HTERT RPE-1 (cell line): ENCODE results near the gene TMEM54.

Experiments
- in situ Hi-C: fragments of 300-500 bp; cut with MboI; formaldehyde crosslinking; loops from 4 replicates; pipeline ENCODE4 v1.14.3; 2020; ENCODE audit warnings: low sequenced_read_pairs

TMEM54 gene, protein sequence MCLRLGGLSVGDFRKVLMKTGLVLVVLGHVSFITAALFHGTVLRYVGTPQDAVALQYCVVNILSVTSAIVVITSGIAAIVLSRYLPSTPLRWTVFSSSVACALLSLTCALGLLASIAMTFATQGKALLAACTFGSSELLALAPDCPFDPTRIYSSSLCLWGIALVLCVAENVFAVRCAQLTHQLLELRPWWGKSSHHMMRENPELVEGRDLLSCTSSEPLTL

DNA sequence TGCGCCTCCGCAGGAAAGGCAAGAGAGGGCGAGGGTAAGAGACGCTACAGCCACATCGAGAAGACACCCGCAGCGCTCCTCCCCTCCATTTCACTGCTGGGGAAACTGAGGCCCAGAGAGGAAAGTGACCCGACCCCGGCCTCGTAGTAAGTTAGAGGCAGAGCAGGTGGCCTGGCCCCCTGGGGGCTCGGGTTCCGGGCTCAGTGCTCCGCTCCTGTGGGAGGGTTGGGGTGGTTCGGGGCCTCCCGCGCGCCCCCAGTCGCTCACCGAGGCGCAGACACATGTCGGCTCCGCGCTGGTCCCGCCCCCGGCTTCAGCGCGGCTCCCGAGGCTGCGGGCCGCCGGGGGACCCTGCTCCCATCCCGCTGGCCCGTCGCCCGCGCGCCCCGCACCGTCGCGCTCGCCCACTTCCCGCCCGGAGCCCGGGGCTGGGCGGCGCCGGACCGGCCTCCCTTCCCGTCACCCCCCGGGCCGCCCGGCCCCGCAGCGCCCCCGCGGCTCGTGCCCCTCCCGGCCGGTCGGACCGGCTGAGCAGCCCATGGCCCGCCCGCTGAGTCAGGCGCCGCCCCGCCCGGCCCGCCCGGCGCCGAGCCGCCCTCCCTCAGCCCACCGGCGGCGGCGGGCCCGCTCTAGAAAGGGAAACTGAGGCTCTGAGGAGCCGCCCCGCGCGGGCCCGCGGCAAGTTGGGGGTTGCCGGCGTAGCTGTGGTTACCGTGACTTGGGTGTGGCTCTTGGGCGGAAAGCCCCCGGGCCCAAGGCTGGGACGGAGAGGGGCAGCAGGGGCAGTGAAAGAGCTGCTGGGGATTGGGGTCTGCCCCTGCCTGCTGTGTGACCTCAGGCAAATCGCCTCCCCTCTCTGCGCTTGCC lies at the start of gene TMEM54:
Gene TMEM54, minus strand, starts transcription at position 434 of the 867 bp plus-strand sequence. Its CDS starts 151 bp downstream, at position 283.
- in situ Hi-C loops = no loop called here

DNA sequence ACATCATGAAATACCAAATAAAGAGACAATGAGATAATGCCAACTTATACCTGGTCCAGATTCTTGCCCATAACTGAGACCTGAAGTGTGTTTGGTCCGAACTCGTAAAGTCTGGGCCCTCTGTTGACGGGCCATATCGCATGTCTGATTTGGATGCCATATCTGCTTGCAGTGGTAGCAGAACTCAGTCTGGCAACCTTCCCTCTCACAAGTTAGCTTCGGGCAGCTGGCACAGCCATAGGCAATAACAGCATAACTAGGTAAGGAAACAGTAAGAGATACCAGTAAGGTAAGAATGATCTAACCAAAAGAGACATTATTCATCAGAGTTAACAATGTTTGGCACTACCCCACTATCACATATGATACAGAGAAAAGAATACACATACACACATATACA lies 48.3 kb upstream of the TMEM54 start:
- in situ Hi-C loops = no loop called here

DNA sequence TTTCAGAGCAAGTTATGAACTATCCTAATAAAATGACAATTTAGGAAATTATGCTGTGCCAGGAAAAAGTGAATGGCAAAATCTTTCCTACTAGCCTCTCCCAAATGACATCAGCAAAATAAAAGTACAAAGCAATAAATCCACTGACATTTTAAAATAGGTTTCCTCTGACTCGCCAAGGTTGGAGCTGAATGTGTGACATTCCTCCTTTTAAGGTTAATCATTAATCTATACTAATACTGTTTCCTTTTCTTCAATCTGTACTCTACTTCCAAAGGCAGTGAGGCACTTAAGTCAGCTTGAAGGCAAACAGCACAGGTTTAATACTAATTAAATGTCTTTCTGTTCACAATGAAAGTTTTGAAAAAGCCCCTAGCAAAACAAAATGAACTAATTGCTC lies 47.7 kb upstream of the TMEM54 start:
- in situ Hi-C loops = no loop called here

DNA sequence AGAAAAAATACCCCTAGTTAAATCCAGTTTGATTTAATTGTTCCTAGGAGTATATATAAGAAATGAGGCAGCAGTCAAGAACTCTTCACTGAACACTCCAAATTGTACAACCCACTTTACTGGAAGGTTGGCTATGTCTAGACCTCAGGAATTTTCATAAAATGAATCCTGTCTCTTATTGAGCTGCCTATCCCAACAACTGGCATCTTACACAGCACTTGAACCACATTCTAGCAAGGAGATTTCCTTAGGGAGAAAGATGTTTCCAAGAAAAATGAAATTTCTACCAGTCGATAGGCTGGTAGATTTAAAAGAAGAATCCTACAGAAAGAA lies 47.2 kb upstream of the TMEM54 start:
- in situ Hi-C loops = no loop called here

DNA sequence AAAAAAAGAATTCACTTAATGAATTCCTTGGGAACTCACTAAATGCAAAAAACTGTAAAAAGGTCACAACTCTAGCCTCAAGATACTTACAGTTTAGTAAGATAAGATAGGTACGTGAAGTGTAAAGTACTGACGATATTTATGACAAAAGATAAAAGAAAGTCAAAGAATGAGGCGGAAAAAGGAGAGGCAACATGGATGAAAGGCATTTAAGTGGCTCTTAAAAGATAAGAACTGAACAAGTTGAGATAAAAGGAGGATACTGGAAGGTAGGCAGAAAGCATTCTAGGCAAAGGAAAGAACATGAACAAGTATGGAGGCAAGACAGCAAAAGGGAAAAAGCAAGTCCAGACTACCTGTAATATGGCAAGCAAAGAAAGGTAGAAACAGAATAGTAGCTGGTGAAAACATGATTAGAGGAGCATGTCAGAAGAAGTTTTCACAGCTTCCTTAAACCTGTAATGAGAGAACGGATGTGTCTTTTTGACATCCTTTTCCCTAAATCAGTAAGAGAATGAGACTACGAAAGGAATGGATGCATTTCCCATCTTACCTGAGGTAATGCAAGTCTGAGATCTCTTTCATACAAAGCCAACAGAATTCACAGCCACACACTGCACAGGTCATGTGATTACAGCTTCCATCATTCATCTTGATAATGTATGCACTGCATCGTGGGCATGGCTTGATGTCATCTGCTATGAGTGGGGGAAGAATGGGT lies 46.6 kb upstream of the TMEM54 start:
- in situ Hi-C loops = no loop called here

DNA sequence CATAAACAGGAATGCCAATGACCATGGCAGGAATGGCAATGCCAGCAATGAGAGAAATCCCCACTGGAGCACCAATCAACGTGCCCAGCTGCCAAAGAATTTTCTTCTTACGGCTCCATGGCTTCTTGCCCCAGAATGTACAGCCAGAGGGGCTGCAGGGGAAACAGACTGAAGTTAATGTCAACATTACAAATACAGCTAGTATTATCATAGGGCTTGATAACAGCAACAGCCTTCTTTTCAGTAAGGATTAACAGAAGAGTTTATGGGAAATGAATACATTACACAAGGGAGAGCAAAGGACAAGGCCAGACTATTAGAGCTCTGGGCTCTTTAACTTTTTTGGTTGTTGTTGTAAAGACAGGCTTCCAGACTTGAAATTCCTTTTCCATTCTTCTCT lies 45.2 kb upstream of the TMEM54 start:
- in situ Hi-C loops = no loop called here

DNA sequence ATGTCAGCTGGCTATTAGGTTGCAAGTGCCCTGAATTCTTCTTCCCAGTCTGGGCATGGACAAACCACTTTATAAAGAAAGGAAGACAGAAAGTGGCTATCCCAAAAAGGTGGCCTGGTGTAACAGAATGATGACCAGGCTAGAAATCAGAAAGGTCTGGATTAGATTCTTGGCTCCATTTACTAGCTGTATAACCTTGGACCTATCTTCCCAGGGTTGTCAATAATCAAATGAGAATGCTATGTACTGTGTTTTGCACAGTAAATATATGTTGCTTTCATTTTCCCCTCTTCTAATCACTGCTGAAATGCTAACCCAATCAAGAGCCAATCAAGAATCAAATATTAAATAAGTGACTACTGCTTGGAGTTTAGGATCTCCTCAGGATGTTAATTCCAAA lies 43.0 kb upstream of the TMEM54 start:
- in situ Hi-C loops = no loop called here

DNA sequence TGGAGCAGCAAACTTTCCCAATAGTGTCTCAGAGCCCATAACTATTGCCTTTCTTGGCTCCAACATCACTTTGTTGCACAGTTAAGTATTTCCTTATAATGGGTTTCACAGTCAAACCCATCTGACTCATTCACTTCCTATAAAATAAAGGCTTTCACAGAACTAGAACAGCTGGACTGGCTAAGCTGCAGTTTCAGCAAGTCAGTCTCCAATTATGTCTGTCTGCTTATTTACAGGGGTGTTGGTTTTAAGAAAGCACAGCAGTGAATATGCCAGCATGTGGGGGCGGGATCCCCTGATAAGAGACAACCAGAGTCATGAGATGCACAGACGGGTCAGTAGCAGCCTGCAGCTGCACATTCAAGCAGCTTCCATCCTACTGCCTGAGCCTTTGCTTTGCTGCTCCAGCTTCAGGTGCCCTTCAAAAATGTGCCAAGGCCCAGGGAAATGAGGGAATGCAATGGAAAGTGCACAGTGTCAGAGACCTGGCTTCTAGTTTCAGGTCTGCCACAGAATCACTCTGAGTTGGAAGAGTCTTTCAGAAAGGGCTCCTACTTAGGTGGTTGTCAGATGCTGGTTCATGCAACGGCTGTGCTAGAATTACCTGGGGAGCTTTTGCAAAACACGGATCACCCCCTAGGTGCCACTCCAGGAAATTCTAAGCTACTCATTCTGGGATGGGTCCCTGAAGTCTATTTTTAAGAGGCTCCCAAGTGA lies 38.6 kb upstream of the TMEM54 start:
- in situ Hi-C loops = no loop called here

DNA sequence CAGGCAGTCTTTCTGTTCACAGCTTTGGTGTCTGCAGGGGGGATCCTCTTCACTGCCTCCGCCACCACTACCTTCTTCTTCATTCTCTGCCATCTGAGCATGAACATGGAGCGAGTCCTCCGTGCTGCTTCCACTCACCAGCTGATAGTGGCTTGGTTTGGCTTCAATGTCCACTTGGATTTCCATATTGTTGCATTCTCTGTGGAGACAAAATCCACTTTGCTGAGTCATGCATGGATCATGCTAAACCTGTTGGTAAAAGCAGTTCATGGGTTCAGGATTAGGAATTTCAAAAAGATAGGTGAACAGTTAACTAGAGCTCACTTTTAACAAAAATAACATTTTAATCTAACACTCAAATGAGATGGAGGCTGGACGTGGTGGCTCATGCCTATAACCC lies 35.9 kb upstream of the TMEM54 start:
- in situ Hi-C loops = no loop called here

DNA sequence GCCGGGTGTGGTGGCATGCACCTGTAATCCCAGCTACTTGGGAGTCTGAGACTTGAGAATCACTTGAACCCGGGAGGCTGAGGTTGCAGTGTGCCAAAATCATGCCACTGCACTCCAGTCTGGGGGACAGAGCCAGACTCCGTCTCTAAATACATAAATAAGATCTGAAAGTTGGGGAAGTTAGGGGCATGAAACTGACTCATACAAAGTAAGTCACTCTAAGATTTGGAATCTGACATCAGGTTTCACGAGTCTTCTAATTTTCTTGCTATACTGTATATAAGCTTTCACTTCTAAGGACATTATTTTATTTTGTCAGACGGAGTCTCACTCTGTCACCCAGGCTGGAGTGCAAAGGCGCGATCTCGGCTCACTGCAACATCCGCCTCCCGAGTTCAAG lies 33.3 kb upstream of the TMEM54 start:
- in situ Hi-C loops = no loop called here

DNA sequence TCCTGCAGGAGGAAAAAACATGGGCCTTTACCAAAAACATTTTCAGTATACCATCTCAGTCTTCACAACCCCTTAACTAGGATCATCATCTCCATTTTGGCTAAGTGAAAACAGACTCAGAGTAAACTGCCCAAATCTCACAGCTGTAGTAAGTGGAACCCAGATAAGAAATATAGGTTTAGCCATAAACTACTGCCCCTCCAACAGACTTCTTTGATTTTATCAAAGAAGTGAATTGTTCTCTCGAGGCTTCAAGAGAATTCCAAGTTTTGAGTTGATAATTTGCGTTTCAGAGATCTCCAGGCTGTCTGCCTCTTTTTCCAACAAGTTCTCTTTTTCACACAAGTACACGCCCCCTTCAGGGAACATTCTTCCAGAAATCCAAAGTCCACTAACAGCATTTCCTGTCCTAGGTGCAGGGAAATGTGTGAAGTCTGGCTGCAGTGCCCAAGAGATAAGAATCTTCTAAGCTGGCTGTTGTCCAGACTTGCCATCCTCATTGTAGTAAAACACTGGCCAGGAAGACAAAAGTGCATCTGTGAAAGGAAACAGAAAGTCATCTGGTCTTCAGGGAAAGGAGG lies 32.6 kb upstream of the TMEM54 start:
- in situ Hi-C loops = no loop called here

DNA sequence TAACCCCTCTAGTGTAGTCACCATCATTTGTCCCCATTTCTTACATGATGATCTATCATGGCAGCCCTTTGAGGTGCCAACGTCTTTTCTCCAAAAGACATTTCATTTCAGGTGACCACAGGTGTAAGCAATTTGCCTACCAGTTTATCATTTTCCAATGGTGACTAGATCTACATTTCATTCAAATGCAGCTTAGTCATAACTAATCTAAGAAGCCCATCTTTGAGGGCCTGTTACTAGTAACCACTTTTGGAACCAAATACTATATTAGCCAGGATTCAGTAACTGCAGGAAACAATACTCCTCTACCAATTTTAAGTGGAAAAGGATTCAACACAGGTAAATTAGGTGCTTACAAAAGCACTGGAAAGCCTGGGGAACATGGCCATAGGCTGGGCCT lies 30.6 kb upstream of the TMEM54 start:
- in situ Hi-C loops = no loop called here

DNA sequence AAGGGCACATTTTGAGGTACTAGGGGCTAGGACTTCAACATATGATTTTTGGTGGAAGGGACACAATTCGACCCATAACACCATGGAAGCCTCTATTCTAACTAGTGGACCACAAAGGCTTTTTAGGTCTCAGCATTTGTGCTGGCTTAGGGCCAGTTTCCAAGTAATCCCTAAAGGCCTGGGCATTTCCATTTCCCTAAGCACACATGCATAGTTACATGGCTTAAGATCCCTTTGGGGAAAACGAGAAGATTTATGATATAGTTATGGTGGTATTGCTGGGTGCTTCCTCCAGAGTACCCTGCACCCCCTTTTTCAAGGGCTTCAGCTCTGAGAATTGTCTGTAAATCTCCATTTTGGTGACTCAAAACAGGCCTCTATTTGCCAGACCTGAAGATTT lies 28.2 kb upstream of the TMEM54 start:
- in situ Hi-C loops = no loop called here

DNA sequence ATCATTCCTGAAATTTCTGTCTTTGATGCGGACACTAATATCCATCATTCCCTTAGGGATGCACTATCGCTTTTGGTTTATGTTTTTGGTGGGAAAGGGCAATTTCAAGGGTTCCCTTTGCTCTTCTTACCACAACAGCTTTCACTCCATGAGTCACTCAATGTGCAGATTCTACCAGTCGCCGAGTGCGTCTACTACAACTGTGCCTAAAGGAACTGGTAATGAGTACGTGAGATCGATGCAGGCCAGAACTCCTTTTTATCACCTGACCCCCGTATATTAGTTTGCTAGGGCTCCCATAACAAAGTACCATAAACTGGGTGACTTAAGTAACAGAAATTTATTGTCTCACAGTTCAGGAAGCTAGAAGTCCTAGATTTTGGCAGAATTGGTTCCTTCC lies 27.5 kb upstream of the TMEM54 start:
- in situ Hi-C loops = no loop called here

DNA sequence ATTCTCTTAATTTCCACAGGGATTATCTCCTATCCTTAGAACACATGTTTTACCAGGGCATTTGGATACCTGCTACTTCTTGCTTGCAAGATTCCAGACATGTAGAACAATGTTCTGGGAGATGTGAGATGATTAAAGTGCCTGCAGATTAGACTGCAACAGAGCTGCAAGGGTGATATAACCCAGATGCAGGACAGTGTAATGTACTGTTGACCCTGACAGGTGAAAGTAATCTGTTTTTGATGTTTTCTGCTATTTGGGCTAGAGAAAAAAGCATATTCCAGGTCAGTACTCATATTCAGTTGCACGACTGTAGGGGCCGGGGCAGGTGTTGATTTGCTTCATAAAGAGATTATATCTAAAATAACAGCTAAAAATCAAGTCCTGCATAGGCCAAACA lies 27.1 kb upstream of the TMEM54 start:
- in situ Hi-C loops = no loop called here

DNA sequence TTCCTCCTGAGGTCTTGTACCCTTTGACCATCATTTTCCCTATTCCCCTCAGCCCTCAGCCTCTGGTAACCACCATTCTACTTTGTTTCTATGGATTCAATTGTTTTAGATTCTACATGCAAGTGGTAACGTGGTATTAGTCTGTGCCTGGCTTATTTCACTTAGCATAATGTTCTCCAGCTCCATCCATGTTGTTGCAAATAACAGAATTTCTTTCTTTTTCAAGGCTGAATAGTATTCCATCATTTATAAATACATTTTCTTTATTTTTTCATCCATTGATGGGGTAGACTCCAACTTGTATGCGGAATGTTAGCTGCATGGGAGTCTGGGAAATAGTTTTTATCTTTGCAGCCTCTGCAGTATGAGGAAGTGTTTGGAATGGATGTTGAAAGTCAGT lies 26.3 kb upstream of the TMEM54 start:
- in situ Hi-C loops = no loop called here

DNA sequence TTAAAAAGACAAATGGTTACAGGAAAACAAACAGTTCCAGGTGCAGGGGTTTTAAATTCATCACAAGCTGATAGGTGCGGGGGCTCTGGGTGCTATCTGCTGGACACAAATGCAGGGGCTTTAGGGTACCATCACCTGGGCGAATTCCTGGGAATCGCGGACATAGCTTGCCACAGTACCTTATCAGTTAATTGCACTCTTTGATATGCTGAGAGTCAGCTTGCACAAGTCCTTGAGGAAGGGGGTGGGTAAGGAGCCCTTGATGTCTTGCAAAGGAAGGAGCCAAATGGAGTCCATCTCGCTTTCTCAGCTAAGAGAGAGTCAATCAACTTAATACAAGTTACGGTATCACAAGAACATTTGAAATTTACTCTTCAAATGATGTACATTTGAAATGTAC lies 25.4 kb upstream of the TMEM54 start:
- in situ Hi-C loops = no loop called here

DNA sequence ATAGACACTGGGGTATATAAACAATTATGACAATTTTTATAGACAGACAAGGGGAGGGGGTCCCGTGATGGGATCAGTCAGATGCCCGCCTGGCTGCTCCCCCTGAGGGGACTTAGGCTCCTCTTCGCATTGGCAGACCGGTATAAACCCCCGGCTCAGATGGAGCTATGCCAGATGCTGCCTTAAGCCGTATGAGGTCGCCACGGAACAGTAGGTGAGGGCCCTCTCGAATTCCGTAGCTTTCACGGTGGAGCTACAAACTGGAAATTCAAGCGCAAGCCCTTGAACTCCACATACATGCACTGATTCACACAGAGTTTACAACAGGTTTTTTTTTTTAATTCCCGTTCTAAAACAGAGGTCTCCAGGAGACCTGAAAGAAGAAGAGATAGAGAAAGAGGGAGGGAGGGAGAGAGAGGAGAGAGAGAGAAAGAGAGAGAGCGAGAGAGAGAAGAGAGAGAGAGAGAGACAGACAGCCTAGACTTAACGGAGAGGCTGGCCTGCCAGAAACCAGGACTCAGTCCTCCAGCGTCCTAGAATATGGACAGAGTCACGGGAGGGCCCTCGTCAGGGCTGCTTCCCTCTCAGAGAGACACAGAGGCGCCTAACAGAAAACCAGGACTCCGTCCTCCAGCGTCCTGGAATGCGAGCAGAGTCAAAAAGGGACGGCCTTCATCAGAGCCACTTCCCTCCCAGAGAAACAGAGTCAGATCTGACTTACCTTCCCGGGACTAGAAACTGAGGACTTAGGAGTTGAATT lies 24.4 kb upstream of the TMEM54 start:
- in situ Hi-C loops = no loop called here

DNA sequence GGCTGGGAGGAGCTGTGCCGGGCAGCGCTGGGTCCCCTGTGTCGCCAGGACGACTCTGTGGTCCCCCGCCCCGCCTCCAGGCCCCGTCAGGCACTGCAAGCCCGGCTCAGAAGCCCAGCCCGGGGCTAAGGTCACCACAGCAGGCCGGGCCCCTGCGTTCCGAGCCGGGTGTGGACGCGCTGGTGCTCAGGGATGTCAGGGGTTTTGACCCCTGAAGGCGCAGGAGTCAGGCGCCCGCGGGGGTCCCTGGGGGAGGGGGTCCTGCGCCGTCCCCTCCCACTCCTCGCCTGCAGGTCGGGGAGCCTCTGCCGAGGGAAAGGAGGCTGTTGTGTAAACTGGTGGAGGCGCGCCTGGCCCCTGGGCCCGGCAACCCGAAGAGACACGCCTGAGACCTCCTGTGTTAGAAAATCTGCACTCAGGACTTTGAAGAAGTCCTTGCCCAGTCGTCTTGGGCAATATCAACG lies 23.7 kb upstream of the TMEM54 start:
- in situ Hi-C loops = no loop called here

DNA sequence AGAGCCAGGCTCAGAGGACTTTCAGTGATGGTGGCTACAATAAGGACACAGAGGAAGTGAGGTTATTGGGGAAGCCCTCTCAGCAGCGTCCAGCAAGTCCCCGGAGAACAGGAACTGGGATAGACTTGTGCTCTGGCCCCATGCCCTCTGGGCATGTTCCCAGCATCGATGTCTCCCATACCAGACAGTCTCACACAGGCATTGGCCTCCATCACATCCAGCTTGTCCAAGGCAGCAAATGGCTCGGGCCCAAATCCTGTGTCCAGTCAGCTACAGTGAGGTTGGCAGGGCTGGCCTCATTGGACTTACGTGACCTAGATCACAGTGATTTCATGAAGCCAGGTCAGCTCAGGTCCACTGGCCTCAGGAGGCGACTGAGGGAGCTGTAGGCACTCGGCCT lies 19.6 kb upstream of the TMEM54 start:
- in situ Hi-C loops = no loop called here
